HG03565 (cell line): Measurements from ENCODE around the gene ZDHHC24.

Source experiments
- ATAC-seq: cut with Tn5 transposase; IDR thresholded peaks from one replicate; pipeline ENCODE4 v1.9.1; 2021; ENCODE audit warnings: mild to moderate bottlenecking, moderate library complexity; ENCODE audit not compliant: unreplicated experiment

The ZDHHC24 gene

DNA sequence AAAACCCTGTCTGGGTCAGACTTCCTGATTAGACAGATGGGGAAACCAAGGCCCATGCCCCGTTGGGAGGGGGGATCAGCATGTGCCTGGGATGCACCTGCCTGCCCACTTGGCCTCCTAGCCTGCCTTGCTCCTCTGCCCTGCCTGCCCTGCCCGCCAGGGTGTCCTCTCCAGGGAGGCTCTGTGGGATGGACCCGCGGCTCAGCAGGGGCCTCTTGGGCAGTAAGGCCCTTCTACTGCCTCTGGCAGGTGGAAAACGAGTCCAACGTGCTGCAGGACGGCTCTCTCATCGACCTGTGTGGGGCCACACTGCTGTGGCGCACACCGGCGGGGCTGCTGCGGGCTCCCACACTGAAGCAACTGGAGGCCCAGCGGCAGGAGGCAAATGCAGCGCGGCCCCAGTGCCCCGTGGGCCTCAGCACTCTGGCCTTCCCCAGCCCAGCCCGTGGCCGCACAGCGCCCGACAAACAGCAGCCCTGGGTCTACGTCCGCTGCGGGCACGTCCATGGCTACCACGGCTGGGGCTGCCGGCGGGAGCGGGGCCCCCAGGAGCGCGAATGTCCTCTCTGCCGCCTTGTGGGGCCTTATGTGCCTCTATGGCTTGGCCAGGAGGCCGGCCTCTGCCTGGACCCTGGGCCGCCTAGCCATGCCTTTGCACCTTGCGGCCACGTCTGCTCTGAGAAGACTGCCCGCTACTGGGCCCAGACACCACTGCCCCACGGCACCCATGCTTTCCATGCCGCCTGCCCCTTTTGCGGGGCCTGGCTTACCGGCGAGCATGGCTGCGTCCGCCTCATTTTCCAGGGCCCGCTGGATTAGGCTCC, 70.3 kb downstream of the ZDHHC24 start:
- no peak for ATAC-seq

DNA sequence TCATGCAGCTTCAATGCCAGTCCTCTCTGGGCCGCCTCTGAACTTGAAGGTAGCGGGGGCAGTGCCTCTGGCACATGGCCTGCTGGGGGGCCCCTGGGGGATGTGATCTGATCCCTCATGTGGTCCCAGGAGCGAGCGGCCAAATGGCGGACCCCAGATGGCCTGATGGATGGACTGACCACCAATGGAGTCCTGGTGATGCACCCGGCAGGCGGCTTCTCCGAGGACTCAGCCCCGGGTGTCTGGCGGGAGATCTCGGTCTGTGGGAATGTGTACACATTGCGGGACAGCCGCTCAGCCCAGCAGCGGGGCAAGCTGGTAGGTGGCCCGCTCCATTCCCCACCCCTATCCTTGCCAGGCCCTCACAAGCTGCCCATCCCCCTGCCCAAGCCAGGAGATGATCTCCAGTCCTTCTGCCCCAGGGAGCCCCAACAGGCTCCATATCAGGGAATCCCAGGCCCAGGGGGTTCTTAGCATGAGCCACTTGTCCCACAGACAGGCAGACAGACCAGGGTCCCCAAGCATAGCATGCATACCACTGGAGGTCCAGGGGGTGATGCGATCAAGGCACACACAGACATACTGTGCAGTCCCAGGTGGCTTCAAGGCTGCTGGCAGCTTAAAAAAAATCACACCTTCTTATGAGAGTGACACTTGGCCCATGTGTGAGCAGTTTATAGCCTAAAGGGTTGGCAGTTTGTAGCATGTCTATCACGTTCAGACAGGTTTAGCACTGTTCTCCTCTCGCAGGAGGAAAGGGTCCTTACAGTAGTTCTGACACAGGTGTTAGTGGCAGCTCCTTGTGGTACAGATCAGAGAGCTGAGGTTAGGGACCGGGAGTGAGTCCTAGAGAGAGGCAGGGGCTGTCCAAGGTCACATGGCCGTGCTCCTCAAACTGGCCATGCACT, 72.0 kb downstream of the ZDHHC24 start:
- ATAC-seq, result no peak

DNA sequence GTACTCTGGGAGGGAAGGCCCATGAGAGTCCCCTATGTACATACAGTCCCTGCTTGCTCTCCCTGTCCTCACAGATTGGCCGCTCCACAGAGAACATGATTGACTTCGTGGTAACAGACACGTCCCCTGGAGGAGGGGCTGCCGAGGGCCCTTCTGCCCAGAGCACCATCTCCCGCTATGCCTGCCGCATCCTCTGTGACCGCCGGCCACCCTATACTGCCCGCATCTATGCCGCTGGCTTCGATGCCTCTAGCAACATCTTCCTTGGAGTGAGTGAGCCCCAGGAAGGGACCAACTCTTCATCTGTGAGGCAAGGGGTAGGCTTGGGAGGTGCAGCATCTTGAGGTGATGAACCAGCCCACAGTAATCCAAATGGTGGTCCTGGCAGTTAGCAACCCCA, 72.7 kb downstream of the ZDHHC24 start:
- ATAC-seq, result no peak

DNA sequence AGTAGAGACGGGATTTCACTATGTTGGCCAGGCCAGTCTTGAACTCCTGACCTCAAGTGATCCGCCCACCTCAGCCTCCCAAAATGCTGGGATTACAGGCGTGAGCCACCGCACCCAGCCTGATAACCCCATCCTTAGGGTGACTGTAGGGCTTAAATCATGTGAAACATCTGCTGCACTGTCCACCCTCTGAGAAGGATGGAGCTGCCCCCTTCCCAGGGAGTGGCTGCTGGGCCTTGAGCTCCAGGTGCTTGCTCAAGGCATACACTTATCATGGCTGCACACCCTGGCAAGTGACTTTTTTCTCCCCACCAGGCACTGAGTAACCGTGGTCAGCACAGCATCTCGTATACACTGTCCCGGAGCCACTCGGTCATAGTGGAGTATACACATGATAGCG, 73.8 kb downstream of the ZDHHC24 start:
- no peak for ATAC-seq

DNA sequence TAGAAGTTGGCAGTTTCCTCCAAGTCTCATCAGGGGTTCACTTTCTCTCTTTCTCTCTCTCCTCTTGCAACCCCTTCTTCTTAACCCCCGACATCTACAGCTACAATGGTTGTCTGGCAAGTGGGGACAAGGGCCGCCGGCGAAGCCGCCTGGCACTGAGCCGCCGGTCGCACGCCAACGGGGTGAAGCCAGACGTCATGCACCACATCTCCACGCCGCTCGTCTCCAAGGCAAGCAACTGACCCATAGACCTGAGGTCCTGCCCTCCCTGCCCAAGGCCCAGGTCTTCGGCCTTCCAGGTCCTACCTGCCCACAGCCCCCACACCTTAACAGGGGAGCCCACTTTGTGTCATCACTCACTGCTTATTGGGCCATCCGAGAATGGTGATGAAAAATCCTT, 74.7 kb downstream of the ZDHHC24 start:
- no peak for ATAC-seq
